BE2C (cell line): ENCODE data around the gene UBR3.
"Not testable (repeated sequence)": the region's sequence is repeated elsewhere in the genome, so short reads cannot be mapped to it uniquely, and the experiment has no call there.

Experiments used
- DNase-seq: peaks from one replicate; pipeline ENCODE4 v3.0.0-alpha.2; 2020
- H3K27me3 ChIP-seq: fragments of 250-450 bp; sonication (Bioruptor Pico); 2 replicates; pipeline ENCODE4 v1.5.1; 2020; ENCODE audit warnings: mild to moderate bottlenecking
- H3K36me3 ChIP-seq: fragments of 250-450 bp; sonication (Bioruptor Pico); 2 replicates; pipeline ENCODE4 v1.5.1; 2020; ENCODE audit warnings: mild to moderate bottlenecking
- H3K4me1 ChIP-seq: fragments of 250-450 bp; sonication (Bioruptor Pico); 2 replicates; pipeline ENCODE4 v1.5.1; 2020
- H3K4me3 ChIP-seq: 2 replicates; pipeline ENCODE4 v1.5.1; 2011; ENCODE audit warnings: low read depth, low read length
- H3K9me3 ChIP-seq: fragments of 250-450 bp; sonication (Bioruptor Pico); 2 replicates; pipeline ENCODE4 v1.5.1; 2020
- TF ChIP-seq, protein P1 (sequence below): IDR thresholded peaks from 2 replicates; pipeline ENCODE4 v1.5.1; 2012; ENCODE audit warnings: mild to moderate bottlenecking, low read depth, low read length

The UBR3 gene

DNA sequence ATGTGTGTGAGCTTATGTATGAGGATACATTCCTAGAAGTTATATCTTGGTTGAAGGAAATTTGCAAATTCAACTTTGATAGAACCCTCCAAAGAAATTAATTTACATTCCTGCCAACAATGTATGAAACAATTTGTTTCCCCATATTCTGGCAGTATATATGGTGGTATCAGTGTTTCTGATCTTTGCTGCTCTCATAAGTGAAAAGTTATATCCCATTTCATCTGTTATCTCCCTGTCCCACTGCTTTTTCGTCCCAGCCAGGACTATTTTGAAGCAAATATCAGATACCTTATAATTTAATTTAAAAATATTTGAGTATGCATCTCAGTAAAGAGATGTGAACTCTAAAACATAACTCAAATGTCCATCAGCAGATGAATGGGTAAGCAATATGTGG lies 7.1 kb downstream of the UBR3 start:
- no peaks in the 10 kb centered on the region for H3K27me3 ChIP-seq
- TF ChIP-seq, protein P1, sequence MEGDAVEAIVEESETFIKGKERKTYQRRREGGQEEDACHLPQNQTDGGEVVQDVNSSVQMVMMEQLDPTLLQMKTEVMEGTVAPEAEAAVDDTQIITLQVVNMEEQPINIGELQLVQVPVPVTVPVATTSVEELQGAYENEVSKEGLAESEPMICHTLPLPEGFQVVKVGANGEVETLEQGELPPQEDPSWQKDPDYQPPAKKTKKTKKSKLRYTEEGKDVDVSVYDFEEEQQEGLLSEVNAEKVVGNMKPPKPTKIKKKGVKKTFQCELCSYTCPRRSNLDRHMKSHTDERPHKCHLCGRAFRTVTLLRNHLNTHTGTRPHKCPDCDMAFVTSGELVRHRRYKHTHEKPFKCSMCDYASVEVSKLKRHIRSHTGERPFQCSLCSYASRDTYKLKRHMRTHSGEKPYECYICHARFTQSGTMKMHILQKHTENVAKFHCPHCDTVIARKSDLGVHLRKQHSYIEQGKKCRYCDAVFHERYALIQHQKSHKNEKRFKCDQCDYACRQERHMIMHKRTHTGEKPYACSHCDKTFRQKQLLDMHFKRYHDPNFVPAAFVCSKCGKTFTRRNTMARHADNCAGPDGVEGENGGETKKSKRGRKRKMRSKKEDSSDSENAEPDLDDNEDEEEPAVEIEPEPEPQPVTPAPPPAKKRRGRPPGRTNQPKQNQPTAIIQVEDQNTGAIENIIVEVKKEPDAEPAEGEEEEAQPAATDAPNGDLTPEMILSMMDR, result no peak
- DNase-seq, result no peak
- no peaks in the 10 kb centered on the region for H3K36me3 ChIP-seq
- no peak overlapping the region for H3K4me3 ChIP-seq
- H3K9me3 ChIP-seq, result no peaks in the 10 kb centered on the region
- H3K4me1 ChIP-seq, result no peaks in the 10 kb centered on the region

DNA sequence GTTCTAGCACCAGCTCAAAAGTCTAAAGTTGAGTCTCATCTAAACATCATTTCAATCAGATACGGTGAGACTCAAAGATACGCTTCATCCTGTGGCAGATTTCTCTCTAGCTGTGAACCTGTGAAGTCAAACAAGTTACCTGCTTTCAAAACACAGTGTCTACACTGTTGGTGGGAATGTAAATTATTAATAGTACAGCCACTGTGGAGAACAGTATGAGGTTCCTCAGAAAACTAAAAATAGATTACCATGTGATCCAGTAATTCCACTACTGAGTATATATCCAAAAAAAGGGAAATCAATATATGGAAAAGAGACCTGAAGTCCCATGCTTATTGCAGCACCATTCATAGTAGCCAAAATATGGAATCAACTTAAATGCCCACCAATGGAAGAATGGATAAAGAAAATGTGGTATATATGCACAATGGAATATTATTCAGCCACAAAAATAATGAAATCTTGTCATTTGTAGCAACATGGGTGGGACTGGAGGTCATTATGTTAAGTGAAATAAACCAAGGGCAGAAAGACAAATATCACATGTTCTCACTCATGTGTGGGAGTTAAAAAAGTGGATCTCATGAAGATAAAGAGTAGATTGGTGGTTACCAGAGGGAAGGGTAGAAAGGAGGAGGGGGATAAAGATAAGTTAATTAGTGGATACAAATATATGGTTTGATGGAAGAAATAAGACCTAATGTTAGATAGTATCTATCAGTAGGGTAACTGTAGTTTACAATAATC lies 11.7 kb downstream of the UBR3 start:
- H3K36me3 ChIP-seq, result no peaks in the 10 kb centered on the region
- DNase-seq, result no peak
- no peaks in the 10 kb centered on the region for H3K9me3 ChIP-seq
- TF ChIP-seq, protein P1, result no peak
- H3K4me1 ChIP-seq, result no peaks in the 10 kb centered on the region
- no peak overlapping the region for H3K4me3 ChIP-seq
- no peaks in the 10 kb centered on the region for H3K27me3 ChIP-seq

DNA sequence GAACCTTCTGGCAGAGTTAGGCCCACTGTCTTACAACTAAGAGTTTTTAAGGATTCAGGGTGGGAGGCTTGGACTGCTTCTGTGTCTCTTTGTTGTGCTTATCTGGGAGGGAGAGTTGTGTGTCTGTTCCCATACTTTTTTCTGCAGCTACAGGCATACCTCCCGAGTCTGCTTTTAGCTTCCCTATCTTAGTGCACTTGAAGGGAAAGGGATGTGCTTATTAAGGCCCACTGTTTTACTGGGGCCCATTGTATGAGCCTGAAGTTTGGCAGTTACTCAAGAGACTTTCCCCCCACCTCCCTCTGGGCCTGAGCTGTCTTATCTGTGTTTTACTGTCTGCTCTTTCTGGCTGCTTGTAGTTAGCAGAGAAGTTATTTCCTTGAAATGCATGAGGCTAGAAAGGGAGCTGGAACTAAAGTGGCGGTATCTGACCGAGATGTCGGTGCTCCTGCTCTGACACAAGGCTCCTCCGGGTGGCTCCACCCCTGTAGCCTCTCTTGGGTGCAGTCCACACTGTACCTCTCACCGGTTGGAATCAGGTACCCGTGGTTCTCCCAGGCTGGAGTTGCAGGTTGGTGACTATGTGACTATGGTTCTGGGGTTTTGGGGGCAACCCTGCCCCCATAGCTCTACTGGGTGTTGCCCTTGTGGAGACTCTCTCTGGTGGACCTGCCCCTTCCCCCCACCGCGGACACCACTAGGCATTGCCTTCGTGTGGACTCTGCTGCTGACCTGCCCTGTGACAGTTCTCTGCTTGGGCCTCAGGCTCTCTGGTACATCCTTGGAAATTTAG lies 12.9 kb downstream of the UBR3 start:
- DNase-seq, result no peak
- Histone ChIP-seq H3K9me3 (no peaks in the 10 kb centered on the region), H3K36me3 (no peaks in the 10 kb centered on the region), H3K4me3 (no peak overlapping the region), H3K27me3 (no peaks in the 10 kb centered on the region), H3K4me1 (no peaks in the 10 kb centered on the region)
- TF ChIP-seq, protein P1, result no peak

DNA sequence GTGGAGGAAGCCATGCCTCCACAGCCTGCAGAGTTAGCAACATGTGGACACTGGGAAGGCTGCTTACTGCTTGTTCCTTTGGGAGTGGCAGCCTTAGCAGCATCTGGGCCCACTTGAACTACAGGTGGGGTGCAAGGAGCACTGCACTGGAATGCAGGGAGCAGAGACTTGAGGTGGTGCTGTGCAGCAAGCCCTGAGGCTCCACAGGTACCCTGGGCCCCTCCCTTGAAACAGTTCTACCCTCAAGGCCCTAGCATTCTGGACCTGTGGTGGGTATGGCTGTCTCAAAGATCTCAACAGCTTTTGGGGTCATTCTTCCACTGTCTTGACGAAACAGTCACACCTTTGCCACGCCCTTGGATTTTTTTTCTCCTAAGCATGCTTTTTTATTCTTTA lies 13.5 kb downstream of the UBR3 start:
- no peak overlapping the region for H3K4me3 ChIP-seq
- no peaks in the 10 kb centered on the region for H3K4me1 ChIP-seq
- TF ChIP-seq, protein P1, result no peak
- no peaks in the 10 kb centered on the region for H3K27me3 ChIP-seq
- no peaks in the 10 kb centered on the region for H3K36me3 ChIP-seq
- no peak for DNase-seq
- H3K9me3 ChIP-seq, result no peaks in the 10 kb centered on the region

DNA sequence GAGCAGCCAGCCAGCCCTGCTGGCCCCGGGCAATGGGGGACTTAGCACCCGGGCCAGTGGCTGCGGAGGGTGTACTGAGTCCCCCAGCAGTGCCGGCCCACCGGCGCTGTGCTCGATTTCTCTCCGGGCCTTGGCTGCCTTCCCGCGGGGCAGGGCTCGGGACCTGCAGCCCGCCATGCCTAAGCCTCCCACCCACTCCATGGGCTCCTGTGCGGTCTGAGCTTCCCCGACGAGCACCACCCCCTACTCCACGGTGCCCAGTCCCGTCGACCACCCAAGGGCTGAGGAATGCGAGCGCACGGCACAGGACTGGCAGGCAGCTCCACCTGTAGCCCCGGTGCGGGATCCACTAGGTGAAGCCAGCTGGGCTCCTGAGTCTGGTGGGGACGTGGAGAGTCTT lies 14.4 kb downstream of the UBR3 start:
- H3K4me1 ChIP-seq, DNase-seq, H3K27me3 ChIP-seq, H3K4me3 ChIP-seq, H3K36me3 ChIP-seq, H3K9me3 ChIP-seq: not testable (repeated sequence)

DNA sequence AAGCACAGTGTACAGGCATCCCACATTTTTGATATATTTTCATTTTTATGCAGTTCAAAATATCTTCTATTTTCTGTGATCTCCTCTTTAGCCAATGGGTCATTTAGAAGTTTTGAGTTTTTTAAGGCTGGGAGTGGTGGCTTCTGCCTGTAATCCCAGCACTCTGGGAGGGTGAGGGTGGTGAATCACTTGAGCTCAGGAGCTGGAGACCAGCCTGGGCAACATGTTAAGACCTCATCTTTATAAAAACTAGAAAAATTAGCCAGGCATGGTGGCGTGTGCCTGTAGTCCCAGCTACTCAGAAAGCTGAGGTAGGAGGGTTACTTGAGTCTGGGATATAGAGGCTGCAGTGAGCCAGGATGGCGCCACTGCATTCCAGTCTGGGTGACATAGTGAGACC lies 17.8 kb downstream of the UBR3 start:
- no peak overlapping the region for H3K4me3 ChIP-seq
- no peaks in the 10 kb centered on the region for H3K4me1 ChIP-seq
- DNase-seq, result no peak
- no peaks in the 10 kb centered on the region for H3K36me3 ChIP-seq
- H3K27me3 ChIP-seq, result no peaks in the 10 kb centered on the region
- H3K9me3 ChIP-seq, result no peaks in the 10 kb centered on the region
- TF ChIP-seq, protein P1, result no peak

DNA sequence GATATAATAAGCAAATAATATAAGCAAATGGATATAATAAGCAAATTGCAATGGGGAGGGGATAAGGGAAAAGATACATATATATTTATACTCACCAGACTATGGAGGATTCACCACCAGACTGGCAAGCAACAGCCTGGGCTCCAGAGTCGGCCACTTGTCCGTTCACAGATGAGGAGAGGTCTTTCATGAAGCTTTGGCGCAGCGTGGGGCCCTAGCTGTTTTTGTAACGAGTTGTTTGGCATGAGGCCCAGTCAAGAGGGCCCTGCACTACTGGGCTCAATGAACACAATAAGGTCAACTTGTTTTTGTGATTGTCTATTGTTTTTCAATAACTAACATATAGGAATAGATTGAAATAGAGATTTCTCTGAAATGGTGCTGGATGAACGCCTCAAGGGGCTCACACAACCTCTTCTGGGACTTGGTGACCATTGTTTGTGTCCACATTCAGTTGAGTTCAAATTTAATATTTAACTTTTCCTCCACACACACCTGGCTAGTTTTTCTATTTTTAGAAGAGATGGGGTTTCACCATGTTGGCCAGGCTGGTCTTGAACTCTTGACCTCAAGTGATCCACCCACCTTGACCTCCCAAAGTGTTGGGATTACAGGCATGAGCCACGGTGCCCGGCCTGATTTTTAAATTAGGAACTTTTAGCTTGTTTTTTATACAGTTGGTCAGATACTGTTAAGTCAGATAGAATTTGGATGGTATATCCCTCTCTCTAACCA lies 21.9 kb downstream of the UBR3 start:
- DNase-seq, H3K4me1 ChIP-seq, H3K9me3 ChIP-seq, H3K27me3 ChIP-seq, H3K36me3 ChIP-seq, H3K4me3 ChIP-seq: not testable (repeated sequence)
